Measurements from ENCODE around the gene SLC12A8. TPM values are rescaled to one million over a fixed set of nuclear protein-coding genes. Genes with fewer than 3 reads are reported as not detected.

The SLC12A8 gene
- total RNA-seq, 1 experiment from 2014 or later: 248 TPM

DNA sequence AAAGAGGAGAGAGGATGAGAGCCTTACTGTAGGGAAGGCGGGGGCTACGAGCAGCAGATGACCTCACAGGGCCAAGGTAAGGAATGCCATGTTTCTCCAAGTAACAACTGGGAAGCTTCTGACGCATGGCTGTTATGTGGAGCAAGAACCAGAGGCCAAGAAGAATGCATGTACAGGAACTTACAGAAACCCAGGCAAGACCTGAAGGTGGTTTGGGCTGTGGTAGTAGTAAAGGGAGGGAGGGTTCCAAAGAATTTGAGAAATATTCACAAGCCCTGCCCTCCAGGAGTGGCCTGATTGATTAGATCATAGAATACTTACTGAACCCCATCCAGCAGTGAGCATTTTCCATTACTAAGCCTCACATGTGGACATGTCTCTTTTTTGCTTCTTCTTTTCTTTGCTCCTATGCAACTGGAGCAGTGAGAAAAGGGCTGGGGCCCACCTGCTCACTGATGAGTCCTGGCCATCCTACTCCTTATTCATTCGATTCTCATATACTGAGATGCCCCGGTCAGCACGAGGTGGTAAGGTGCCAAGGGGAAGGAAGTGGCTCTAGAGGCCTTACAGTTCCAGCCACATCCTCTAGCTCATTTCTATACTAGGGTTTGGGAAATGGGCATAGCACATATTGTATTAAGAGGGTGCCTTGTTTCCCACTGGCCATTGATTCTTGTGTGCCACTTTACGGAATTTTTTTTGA lies 8.3 kb upstream of the SLC12A8 start:
- in situ Hi-C loops (cut with HindIII; ENCODE audit: low pct_unique_long_range_greater_than_20kb, low sequenced_read_pairs): no loop called here
- no peak for DNase-seq (ENCODE audit: low read depth)

DNA sequence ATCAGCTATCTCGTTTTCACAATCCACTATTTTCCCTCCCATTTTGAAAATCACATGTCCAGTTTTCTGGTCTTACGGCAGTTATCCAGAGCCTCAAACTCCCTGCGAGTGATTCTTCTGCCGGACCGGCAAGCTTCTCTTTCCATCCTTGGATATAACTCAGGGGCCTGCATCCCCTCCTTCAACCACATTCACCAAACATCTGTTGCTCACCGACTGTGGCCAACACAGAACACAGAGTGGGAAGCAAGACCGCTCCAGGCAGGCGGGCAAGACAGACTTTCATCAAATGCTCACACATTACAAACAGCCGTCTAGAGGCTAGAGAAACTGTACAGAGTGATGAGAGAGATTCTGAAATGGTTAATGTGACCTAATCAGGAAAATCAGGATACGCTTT lies 7.6 kb upstream of the SLC12A8 start:
- no peak for DNase-seq (ENCODE audit: low read depth)
- in situ Hi-C loops (cut with HindIII; ENCODE audit: low pct_unique_long_range_greater_than_20kb, low sequenced_read_pairs): no loop called here

DNA sequence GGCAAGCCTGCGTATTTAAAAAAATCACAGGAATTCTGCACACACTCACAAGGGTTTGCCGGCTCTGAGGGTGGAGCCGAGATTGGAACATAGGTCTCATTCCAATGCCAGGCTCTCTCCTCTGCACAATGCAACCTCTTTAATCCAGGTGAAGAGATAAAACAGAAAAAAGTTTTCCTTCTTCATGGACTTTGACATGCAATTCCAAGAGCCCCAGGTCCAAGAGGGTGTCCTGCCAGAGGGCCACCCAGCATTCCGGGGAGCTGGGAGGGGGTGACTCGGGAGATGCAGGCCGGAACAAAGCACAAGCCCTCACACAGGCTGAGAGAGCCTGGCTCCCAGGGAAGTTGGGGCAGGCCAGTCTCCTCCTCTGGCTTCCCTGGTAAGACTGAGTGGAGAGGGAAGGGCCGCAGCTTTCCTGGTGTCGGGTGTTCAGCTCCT lies 6.7 kb upstream of the SLC12A8 start:
- in situ Hi-C loops (cut with HindIII; ENCODE audit: low pct_unique_long_range_greater_than_20kb, low sequenced_read_pairs): no loop called here
- no peak for DNase-seq (ENCODE audit: low read depth)

DNA sequence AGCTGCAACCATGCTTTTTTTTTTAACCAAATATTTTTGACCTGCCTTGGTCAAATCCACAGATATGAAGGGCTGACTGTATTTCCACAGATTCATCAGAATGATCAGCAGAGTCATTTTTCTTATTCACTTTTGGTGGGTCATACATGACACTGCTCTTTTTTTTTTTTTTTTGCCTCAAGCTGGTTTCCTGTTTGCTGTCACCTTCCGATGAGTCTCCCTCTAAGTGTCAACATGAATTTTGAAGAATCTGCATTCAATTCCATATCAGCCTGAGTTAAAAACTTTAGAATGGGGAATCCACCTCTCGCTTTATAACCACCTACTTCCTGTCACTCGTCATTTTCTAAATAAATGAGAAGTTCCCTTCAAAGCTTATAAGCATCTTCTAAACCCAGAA lies 2.2 kb upstream of the SLC12A8 start:
- no peak for DNase-seq (ENCODE audit: low read depth)
- in situ Hi-C loops (cut with HindIII; ENCODE audit: low pct_unique_long_range_greater_than_20kb, low sequenced_read_pairs): no loop called here

DNA sequence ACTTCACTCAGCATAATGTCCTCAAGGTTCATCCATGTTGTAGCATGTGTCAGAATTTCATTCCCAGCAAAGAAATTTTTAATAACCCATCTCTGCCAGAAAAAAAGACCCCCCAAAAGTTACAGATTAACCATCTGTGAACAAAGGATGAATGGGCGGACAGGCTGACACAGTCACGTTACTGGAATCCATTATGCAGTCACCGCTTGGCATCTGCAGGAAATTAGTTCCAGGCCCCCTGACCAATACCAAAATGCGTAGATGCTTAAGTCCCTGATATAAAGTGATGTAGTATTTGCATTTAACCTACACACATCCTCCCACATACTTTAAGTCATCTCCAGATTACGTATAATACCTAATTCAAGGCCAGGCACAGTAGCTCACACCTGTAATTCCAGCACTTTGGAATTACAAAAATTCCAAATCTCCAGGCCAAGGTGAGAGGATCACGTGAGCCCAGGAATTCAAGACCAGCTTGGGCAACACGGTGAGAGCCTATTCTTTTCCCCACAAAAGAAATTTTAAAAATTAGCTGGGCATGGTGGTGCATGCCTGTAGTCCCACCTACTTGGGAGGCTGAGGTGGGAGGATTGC lies 1.5 kb upstream of the SLC12A8 start:
- in situ Hi-C loops (cut with HindIII; ENCODE audit: low pct_unique_long_range_greater_than_20kb, low sequenced_read_pairs): no loop called here
- DNase-seq (ENCODE audit: low read depth): no peak

DNA sequence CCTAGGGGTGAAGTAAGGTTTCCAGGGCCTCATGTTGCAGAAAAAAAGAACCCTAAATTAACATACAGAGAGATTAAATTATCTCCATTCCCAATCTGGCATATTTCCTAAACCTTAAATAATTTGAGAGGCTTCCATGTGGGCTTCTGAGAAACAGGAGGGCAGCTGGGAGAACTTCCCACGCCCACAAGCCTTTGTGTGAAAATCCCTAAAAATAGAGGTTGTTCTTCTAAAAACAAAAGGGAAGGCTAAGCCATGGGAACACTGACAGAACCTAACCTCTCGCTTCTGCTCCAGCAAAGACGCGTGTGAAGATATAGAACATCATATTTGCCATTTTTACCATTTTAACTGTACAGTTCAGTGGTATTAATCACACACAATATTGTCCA lies 812 bp upstream of the SLC12A8 start:
- in situ Hi-C loops (cut with HindIII; ENCODE audit: low pct_unique_long_range_greater_than_20kb, low sequenced_read_pairs): no loop called here
- no peak for DNase-seq (ENCODE audit: low read depth)

DNA sequence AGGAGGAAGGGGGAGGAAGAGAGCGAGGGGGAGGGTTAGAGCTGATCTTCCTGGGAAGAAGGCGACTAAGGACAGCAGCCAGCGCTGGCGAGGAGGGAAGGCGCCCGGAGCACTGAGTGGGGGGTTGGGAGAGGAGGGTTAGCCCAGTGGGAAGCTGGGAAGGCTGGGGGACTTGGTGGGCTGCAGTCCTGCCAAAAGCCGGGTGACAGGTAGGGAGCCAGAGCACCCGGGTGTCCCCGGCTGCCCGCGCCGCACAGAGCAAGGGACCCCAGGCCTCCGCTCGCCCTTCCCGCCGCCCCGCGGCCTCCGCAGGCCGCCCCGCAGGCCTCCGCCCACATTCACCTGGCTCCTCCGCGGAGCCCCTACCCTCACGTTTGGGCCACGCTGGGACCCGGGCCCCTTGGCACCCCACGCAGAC lies 448 bp downstream of the SLC12A8 start:
- DNase-seq (ENCODE audit: low read depth): no peak
- in situ Hi-C loops (cut with HindIII; ENCODE audit: low pct_unique_long_range_greater_than_20kb, low sequenced_read_pairs): no loop called here

DNA sequence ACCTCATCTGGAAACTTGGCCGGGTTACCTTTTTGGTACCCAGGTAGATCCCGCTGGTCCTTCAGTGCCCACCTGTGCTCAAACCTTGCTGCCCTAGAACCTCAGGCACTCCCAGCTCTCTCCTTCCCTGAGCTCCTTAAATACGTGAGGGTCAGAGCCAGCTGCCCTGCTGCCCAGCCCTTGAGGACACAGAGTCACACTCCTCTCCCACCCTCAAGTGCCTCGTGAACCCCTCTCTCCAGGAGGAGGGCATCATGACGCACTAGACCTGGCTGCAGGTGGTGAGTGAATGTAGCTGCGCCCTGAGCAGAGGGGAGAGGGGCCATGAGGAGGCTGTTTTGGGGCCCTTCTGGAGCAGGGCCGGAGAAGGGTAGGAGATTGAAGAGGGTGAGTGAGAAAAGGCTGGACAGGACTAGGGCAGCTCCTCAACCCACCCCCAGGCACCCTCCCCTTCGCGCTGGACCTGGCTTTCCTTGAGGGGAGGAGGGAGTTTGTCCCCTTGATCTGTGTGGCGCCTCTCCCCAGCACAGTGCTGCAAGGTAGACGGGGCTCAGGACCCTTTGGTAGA lies 941 bp downstream of the SLC12A8 start:
- in situ Hi-C loops (cut with HindIII; ENCODE audit: low pct_unique_long_range_greater_than_20kb, low sequenced_read_pairs): no loop called here

DNA sequence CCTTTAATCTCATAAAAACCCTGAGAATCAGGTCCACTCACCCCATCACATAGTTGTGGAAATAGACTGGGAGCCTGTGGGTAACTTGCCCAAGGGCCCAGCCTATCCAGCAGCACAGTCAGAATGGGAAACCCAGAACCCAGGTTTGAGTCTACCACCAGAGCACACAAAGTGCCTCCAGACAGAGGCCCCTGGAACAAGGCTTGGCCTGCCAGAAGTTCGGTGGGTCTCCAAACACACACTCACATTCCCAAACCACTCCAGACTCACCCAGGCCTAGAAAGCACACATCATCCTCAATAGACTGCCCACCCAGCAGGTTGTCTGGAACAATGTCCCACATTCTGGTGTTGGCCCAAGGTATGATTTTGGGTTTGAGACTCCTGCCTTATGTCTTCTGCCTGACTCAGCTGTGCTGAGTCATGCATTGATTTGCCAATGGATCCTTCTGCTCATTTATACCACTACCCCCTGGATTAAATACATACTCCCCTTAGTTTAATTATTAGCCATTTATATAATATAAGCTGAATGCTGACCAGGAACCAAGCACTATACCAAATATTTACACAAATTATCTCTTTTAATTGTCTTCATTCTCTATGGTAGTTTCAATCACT lies 4.5 kb downstream of the SLC12A8 start:
- no peak for DNase-seq (ENCODE audit: low read depth)
- in situ Hi-C loops (cut with HindIII; ENCODE audit: low pct_unique_long_range_greater_than_20kb, low sequenced_read_pairs): no loop called here

More for the DNA sequence above, 941 bp downstream of the SLC12A8 start:
- no peak for DNase-seq (ENCODE audit: low read depth)

DNA sequence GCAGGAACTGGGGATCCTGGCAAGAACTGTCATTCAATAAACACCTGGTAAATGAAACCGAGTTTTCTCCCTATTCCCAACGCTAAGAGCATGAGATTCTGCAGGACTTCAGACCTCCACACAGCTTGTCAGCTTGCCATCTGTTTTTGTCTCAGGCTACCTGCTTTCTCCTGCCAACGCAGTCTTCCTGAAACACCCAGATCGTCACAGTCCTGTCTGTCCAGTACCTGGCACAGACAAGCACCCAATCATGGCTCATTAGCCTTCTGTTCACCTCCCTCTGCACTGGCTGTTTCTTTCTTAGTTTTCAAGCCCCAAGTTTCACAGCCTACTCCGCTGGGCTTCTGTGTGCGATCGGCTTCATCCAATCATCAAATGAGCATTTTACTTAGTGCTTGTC lies 5.0 kb downstream of the SLC12A8 start:
- in situ Hi-C loops (cut with HindIII; ENCODE audit: low pct_unique_long_range_greater_than_20kb, low sequenced_read_pairs): no loop called here
- no peak for DNase-seq (ENCODE audit: low read depth)

DNA sequence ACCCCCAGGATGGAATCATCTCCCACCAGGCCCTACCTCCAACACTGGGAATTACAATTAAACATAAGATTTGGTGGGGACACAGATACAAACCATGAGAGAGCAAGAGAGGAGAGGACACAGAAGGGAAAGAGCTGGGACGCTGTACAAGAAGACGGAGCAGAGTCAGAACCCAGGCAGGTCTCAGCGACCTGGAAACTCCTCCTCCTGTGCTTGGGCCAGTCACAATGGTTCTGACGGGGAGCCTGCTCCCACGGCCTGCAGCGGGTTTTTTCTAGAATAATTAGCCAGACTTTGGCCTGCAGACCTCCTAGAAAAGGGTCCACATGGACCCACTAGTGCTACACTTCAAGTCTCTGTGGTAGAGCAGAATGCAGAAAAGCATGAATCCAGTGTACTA lies 5.6 kb downstream of the SLC12A8 start:
- in situ Hi-C loops (cut with HindIII; ENCODE audit: low pct_unique_long_range_greater_than_20kb, low sequenced_read_pairs): no loop called here
- no peak for DNase-seq (ENCODE audit: low read depth)

DNA sequence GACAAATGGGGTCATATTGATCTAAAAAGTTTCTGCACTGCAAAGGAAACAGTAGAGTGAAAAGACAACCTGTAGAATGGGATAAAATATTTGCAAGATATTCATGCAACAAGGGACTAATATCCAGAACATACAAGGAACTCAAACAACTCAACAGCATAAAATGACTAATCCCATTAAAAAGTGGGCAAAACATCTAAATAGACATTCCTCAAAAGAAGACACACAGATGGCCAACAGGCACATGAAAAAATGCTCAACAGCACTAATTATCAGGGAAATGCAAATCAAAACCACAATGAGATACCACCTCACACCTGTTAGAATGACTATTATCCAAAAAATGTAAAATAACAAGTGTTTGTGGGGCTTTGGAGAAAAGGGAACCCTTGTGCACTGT lies 8.8 kb downstream of the SLC12A8 start:
- in situ Hi-C loops (cut with HindIII; ENCODE audit: low pct_unique_long_range_greater_than_20kb, low sequenced_read_pairs): no loop called here
- no peak for DNase-seq (ENCODE audit: low read depth)

DNA sequence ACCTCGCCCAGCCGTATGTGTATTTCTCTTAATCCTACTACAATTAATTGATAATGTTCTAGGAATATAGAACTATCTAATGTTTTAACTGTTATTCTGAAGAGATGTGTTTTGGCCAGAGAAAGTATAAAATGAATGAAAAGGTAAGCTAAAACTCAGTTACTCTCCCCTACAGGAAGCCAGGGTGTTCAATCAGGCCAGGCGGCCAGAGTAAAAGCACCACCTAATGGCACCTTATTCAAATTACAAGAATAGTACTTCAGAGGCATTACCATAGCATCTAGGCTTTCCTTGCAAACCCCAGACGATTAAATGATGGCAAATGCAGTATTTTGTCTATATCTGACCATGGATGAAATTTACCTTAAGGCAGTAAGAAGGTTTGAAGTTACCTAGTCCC lies 10.4 kb downstream of the SLC12A8 start:
- in situ Hi-C loops (cut with HindIII; ENCODE audit: low pct_unique_long_range_greater_than_20kb, low sequenced_read_pairs): no loop called here
- no peak for DNase-seq (ENCODE audit: low read depth)

DNA sequence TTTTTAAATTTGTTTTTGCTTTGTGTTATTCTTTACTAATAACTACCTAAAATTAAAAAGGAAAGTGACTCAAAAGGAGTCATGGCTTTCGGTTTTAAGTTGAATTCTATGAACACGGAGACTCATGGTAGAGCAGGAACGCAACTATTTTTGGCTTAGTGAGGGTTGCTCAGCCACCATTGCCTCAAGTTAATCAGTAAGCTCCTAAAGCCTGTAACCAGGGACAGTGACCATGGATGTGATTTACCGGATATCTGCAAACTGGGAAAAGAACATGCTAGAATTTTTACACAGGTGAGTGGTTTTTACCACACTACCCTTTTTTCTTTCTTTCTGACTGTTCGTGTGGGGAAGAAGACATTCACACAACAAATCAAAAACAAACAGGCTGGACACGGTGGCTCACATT lies 11.8 kb downstream of the SLC12A8 start:
- in situ Hi-C loops (cut with HindIII; ENCODE audit: low pct_unique_long_range_greater_than_20kb, low sequenced_read_pairs): no loop called here
- DNase-seq (ENCODE audit: low read depth): no peak

DNA sequence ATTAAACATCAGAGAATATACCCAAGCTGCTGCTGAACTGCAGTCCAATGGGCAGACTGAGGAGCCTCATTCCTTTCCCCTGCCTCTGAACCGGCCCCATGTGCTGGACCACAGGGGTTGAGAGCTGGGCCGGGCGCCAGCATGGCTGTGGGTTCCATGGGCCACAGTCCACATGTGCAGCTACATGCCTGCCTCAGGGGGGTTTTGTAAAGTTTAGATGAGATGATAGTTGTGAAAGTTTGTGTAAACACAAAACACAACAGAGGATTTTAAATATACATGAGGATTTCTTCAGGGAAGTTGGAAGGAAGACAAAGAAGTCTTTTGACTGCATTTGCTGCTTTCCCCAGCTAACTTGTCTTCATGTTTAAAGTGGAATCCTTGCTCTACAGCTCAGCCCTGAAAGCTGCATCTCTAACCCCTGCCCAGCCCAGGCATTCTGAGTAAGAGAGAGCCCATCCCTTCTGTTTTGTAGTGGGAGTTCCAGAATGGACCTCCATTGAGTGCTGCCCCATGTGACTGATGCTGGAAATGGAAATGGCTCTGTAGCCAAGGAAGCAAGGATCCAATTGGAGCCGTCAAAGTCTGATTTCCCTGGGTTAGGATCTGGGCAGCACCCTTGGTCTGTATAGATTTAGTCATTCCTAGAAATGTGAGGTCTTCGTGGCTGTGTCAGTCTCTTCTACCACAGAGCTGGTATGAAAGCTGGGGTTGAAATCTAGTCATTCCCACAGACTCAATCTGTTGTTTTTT lies 17.5 kb downstream of the SLC12A8 start:
- DNase-seq (ENCODE audit: low read depth): no peak
- in situ Hi-C loops (cut with HindIII; ENCODE audit: low pct_unique_long_range_greater_than_20kb, low sequenced_read_pairs): no loop called here

DNA sequence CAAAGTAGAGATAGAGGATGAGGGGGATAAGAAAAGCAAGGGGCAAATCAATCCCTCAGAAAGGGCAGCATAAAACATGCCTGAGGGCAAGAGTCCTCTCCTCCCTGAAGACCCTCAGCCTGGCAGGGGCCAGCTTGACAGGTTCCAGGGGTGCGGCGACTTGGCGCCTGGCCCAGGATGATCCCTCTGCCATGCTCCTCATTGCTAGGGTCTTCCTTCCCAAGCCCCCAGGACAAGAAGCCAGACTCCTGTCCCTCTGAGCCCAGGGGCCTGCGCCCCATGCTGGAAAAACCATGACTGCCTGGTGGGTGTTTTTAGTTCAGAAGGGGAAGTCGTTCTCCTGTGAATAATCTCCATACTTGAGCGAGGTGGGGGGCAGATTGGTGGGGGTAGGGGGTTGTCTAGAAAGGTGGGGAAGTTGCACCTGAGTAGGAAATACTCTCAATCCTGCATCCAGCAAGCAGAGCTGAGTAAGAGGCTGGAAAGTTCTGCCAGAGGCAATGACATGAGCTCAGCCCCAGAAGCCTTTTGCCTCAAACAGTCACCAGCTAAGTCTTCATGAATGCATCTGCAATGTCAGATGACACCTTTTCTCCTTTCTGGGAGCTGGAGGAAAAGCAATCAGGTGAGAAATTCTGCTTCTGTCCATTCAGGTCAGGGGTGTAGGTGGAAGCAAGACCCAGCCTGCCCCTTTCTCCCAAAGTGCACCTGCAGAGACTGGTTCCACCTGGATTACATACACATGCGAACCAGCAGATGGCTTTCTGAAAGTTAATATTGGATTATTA lies 18.3 kb downstream of the SLC12A8 start:
- DNase-seq (ENCODE audit: low read depth): no peak
- in situ Hi-C loops (cut with HindIII; ENCODE audit: low pct_unique_long_range_greater_than_20kb, low sequenced_read_pairs): no loop called here

DNA sequence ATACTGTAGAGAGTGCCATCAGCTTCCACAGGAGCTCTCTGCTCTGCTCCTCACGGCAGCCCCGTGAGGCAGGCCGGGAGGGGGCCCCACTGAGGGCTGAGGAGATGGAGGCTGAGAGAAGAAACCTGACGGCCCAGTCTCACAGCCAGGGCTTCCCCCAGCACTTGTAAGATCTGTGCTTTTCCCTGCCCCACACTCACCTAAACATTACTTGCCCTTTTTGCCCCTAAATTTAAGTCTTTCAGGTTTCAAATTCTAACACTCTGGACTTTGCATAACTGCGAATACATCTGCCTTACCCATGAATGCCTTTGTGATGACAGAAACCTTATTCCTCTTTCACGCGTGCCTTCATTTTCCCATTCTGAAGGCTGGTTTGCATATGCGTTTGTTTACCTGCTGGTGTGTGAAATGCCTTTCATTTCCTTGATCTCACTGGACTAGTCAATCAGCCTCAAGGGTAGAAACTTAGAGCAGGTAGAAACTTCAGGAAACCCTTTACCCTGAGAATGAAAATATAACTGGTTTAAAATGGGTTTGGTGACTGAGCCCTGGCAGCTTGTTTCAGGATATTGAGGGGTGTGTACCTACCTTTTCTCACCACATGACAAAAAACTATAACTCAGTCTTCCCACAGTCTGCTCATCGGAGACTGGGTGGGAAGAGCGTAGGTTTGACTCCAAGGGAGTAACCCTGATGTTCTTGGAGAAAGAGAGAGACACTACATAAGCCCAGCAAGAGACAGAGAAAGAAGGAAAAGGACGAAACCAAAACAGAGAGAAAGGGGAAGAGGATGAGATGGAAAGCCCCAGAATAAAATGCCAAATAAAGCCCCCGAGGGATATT lies 20.1 kb downstream of the SLC12A8 start:
- DNase-seq (ENCODE audit: low read depth): no peak
- in situ Hi-C loops (cut with HindIII; ENCODE audit: low pct_unique_long_range_greater_than_20kb, low sequenced_read_pairs): no loop called here

Data from Caki2 (cell line).